Measurements from ENCODE around the gene NTM.

- TF ChIP-seq EZH2 (IDR thresholded peaks at IDR 0.05), result no peak
- no peak for TF ChIP-seq POLR2AphosphoS5 (IDR thresholded peaks at IDR 0.05; ENCODE audit: borderline replicate concordance, low read depth, low read length)
- TF ChIP-seq FOXP2 (optimal IDR thresholded peaks at IDR 0.05; ENCODE audit: control extremely low read depth, extremely low read length, insufficient read depth), result no peak
Observed at GRCh38 chr11:131808470-131808869, 438.1 kb downstream of the NTM start.
